ENCODE measurements around the gene VAT1L. TPM values are rescaled to one million over a fixed set of nuclear protein-coding genes. Genes with fewer than 3 reads are reported as not detected.
A peak's percentile ranks its signal among the peaks of the same experiment; 100 is the strongest.

Gene VAT1L
- polyA plus RNA-seq, 1 of the 3 experiments (the other 2 are of a cell fraction), result 52.5 TPM

- TF ChIP-seq NFIC (IDR thresholded peaks at IDR 0.05; ENCODE audit: borderline replicate concordance), result no peak
- peak; percentile 20; the same call in 1 of the 2 replicates for TF ChIP-seq RCOR1 (IDR thresholded peaks at IDR 0.05; ENCODE audit: low read length)
- no peak for TF ChIP-seq CHD2 (IDR thresholded peaks at IDR 0.05; ENCODE audit: low read length, partially characterized antibody)
- TF ChIP-seq TEAD4 (IDR thresholded peaks at IDR 0.05; ENCODE audit: borderline replicate concordance, insufficient read depth), result no peak
- TF ChIP-seq PBX3 (IDR thresholded peaks at IDR 0.05), result no peak; the same call in 1 of the 2 replicates
- no peak for TF ChIP-seq RAD21 (IDR thresholded peaks at IDR 0.05; ENCODE audit: low read length)
- TF ChIP-seq FOSL2 (IDR thresholded peaks at IDR 0.05; ENCODE audit: borderline replicate concordance, low read depth), result no peak
- peak; percentile 68 for TF ChIP-seq POLR2AphosphoS5 (IDR thresholded peaks at IDR 0.05; ENCODE audit: low read depth, low read length)
- TF ChIP-seq FOXJ3 (CRISPR knock-in tag; IDR thresholded peaks at IDR 0.05), result no peak
- TF ChIP-seq NRF1 (IDR thresholded peaks at IDR 0.05; ENCODE audit: low read depth, low read length), result no peak
- TF ChIP-seq FOXM1 (IDR thresholded peaks at IDR 0.05; ENCODE audit: low read depth), result no peak
- TF ChIP-seq MEF2A (IDR thresholded peaks at IDR 0.05; ENCODE audit: borderline replicate concordance, low read depth), result no peak
- no peak for TF ChIP-seq MXI1 (IDR thresholded peaks at IDR 0.05; ENCODE audit: low read depth, low read length)
- no peak for TF ChIP-seq GABPA (IDR thresholded peaks at IDR 0.05; ENCODE audit: low read depth)
- TF ChIP-seq JUND (IDR thresholded peaks at IDR 0.05), result no peak
- TF ChIP-seq RFX5 (IDR thresholded peaks at IDR 0.05; ENCODE audit: low read length), result no peak
These were observed at the start of gene VAT1L (continued) for GRCh38 chr16:77788181-77789084.

- Histone ChIP-seq H3K4me3 (ENCODE audit: low read depth in 2 of 2, low read length in 1 of 2) (no peak overlapping the region), H4K20me1 (ENCODE audit: insufficient read depth) (no peaks in the 10 kb centered on the region), H3K79me2 (ENCODE audit: insufficient read depth) (no peaks in the 10 kb centered on the region), H3K9me2 (no peaks in the 10 kb centered on the region), H3F3A (replicated peaks; ENCODE audit: insufficient read depth) (no peaks in the 10 kb centered on the region), H3K27me3 (ENCODE audit: insufficient read depth) (no peaks in the 10 kb centered on the region), H3K27ac (ENCODE audit: low read depth in 2 of 2, low read length in 1 of 2) (no peak overlapping the region), H3K4me2 (no peak overlapping the region), H3K9me3 (no peaks in the 10 kb centered on the region), H3K4me1 (ENCODE audit: control insufficient read depth in 1 of 2, insufficient read depth in 2 of 2, low read depth in 1 of 2, low read length in 1 of 2) (no peaks in the 10 kb centered on the region), H3K9ac (no peak overlapping the region), H3K36me3 (replicated peaks in 1 of 2; ENCODE audit: control insufficient read depth in 1 of 2, insufficient read depth in 2 of 2, low read length in 1 of 2) (no peaks in the 10 kb centered on the region), H2AFZ (ENCODE audit: low read depth) (no peak overlapping the region; the same call in 1 of the 2 replicates)
- DNase-seq, result no peak
- TF ChIP-seq GATA2 (CRISPR knock-in tag; IDR thresholded peaks at IDR 0.05), result no peak
- TF ChIP-seq USF2 (IDR thresholded peaks at IDR 0.05; ENCODE audit: borderline replicate concordance, low read depth, low read length), result no peak
- TF ChIP-seq MEF2A (IDR thresholded peaks at IDR 0.05; ENCODE audit: borderline replicate concordance, low read depth), result no peak
- TF ChIP-seq YY1 (IDR thresholded peaks at IDR 0.05; ENCODE audit: low read depth), result no peak
- no peak for TF ChIP-seq EZH2phosphoT487 (IDR thresholded peaks at IDR 0.05; ENCODE audit: borderline replicate concordance, low read depth)
- TF ChIP-seq IRF3 (IDR thresholded peaks at IDR 0.05; ENCODE audit: low read depth, low read length), result no peak
- CTCF ChIA-PET, result no interaction called here
- WGBS (ENCODE audit: low lambda C conversion rate), result 77% methylated on average over 10 of the region's 10 CpGs
- POLR2A ChIA-PET, result no interaction called here
These were observed 49.4 kb upstream of the VAT1L start for GRCh38 chr16:77738706-77739558.
